Endothelial cell of umbilical vein (primary cell): Measurements from ENCODE around the gene C8G. TPM values are rescaled to one million over a fixed set of nuclear protein-coding genes. Genes with fewer than 3 reads are reported as not detected.

Experiments used
- BruUV-seq: library from RNA; stranded (reverse); fragments of 400-500 nt; replicated peaks from 2 replicates; lab custom pipeline; 2021; lab: Mats Ljungman, UMichigan
- CTCF ChIA-PET: fragments of 300-600, 350-600 bp; sonication (Branson Sonifier 250); formaldehyde crosslinking; loops from one replicate; lab custom pipeline; 2021; ENCODE audit warnings: antibody characterized with exemption, inconsistent platforms; lab: Charles Lee
- POLR2A ChIA-PET: fragments of 300-600, 350-600 bp; sonication (Branson Sonifier 250); formaldehyde crosslinking; loops from one replicate; lab custom pipeline; 2021; ENCODE audit warnings: antibody characterized with exemption, inconsistent platforms; lab: Charles Lee
- DNase-seq: peaks from one replicate; pipeline ENCODE4 v3.0.0-alpha.2; 2011; ENCODE audit warnings: low read depth, low spot score
- FAIRE-seq: peaks from 2 replicates; lab custom pipeline; 2011; peaks lifted over from hg19 to GRCh38; lab: Jason Lieb, UNC
- H2AFZ ChIP-seq: 2 replicates; pipeline ENCODE4 v1.6.0; 2012; ENCODE audit warnings: low read depth, low read length, control low read depth, inconsistent platforms
- H3K27ac ChIP-seq: 2 replicates; pipeline ENCODE4 v1.5.1; 2011; ENCODE audit warnings: low read depth, mild to moderate bottlenecking, control low read depth, low read length, moderate library complexity; ENCODE audit not compliant: insufficient read depth
- H3K27me3 ChIP-seq, 2 experiments: 2 replicates each; pipeline versions ENCODE4 v1.6.0 to v1.6.1; 2011; ENCODE audit warnings: low read length in 2 of 2, mixed read lengths in 1 of 2; ENCODE audit not compliant: control insufficient read depth in 2 of 2, insufficient read depth in 2 of 2
- H3K36me3 ChIP-seq, 2 experiments: 2 replicates in 1 of 2; 3 replicates in 1 of 2; pipeline ENCODE4 v1.5.1; 2011; ENCODE audit warnings: low read length in 2 of 2, mild to moderate bottlenecking in 1 of 2, moderate library complexity in 1 of 2; ENCODE audit not compliant: control insufficient read depth in 2 of 2, insufficient read depth in 2 of 2; ENCODE audit errors: extremely low read depth in 1 of 2
- H3K4me1 ChIP-seq: 3 replicates; pipeline ENCODE4 v1.5.1; 2011; ENCODE audit warnings: mild to moderate bottlenecking, low read length; ENCODE audit not compliant: control insufficient read depth, insufficient read depth; ENCODE audit errors: extremely low read depth
- H3K4me2 ChIP-seq: 2 replicates; pipeline ENCODE4 v1.6.1; 2011; ENCODE audit warnings: low read length, control low read depth, mixed read lengths; ENCODE audit not compliant: insufficient read depth
- H3K4me3 ChIP-seq, 3 experiments: fragments of 200-600 bp in 1 of 3; sonication (generic), shearing (Covaris generic) in 1 of 3; replicated peaks in 1 of 3; 2 replicates each; pipeline ENCODE4 v1.5.1; 2011 to 2016; ENCODE audit warnings: control low read depth in 3 of 3, low read length in 3 of 3, mild to moderate bottlenecking in 2 of 3, inconsistent platforms in 1 of 3, low read depth in 1 of 3, moderate library complexity in 1 of 3; ENCODE audit not compliant: insufficient read depth in 1 of 3
- H3K79me2 ChIP-seq: 2 replicates; pipeline ENCODE4 v1.6.0; 2012; ENCODE audit warnings: low read length, inconsistent platforms; ENCODE audit not compliant: control insufficient read depth, insufficient read depth
- H3K9ac ChIP-seq: replicated peaks from 2 replicates; pipeline ENCODE3; 2011; ENCODE audit warnings: low read length, control low read depth; ENCODE audit not compliant: insufficient read depth; ENCODE audit errors: extremely low read depth
- H3K9me1 ChIP-seq: replicated peaks from 3 replicates; pipeline ENCODE4 v1.6.0; 2011; ENCODE audit warnings: mild to moderate bottlenecking, low read length; ENCODE audit not compliant: control insufficient read depth, insufficient read depth; ENCODE audit errors: extremely low read depth
- H3K9me3 ChIP-seq: replicated peaks from 2 replicates; pipeline ENCODE4 v1.5.1; 2012; ENCODE audit warnings: low read length, inconsistent platforms; ENCODE audit not compliant: control insufficient read depth, insufficient read depth
- H4K20me1 ChIP-seq: replicated peaks from 2 replicates; pipeline ENCODE3; 2011; ENCODE audit warnings: mild to moderate bottlenecking, low read length; ENCODE audit not compliant: control insufficient read depth, insufficient read depth; ENCODE audit errors: extremely low read depth
- CTCF ChIP-seq, 2 donors: IDR thresholded peaks; 1 replicate in 1 of 2; 2 replicates in 1 of 2; pipeline ENCODE4 v1.5.1; 2011; ENCODE audit warnings: low read length in 2 of 2, mild to moderate bottlenecking in 2 of 2, moderate library complexity in 2 of 2, control low read depth in 1 of 2, inconsistent platforms in 1 of 2, low read depth in 1 of 2; ENCODE audit not compliant: insufficient read depth in 1 of 2; ENCODE audit errors: extremely low read depth in 1 of 2
- EZH2 ChIP-seq: IDR thresholded peaks from 2 replicates; pipeline ENCODE4 v1.6.1; 2012; ENCODE audit warnings: borderline replicate concordance, low read depth, mild to moderate bottlenecking, moderate library complexity, low read length, inconsistent platforms; ENCODE audit not compliant: severe bottlenecking
- FOS ChIP-seq: IDR thresholded peaks from 2 replicates; pipeline ENCODE4 v1.6.1; 2011; ENCODE audit warnings: mild to moderate bottlenecking, low read length, moderate library complexity, borderline replicate concordance; ENCODE audit not compliant: insufficient read depth
- GATA2 ChIP-seq: IDR thresholded peaks from 2 replicates; pipeline ENCODE4 v1.7.0; 2011; ENCODE audit warnings: low read depth, mild to moderate bottlenecking, moderate library complexity, mixed read lengths, low read length; ENCODE audit not compliant: insufficient read length, insufficient read depth
- JUN ChIP-seq: IDR thresholded peaks from 2 replicates; pipeline ENCODE4 v1.6.1; 2011; ENCODE audit warnings: borderline replicate concordance, low read depth; ENCODE audit not compliant: insufficient read length, insufficient read depth
- MAX ChIP-seq: IDR thresholded peaks from 2 replicates; pipeline ENCODE4 v1.6.1; 2011; ENCODE audit not compliant: insufficient read depth, insufficient read length
- MYC ChIP-seq: IDR thresholded peaks from one replicate; pipeline ENCODE4 v1.6.1; 2011; ENCODE audit warnings: mild to moderate bottlenecking, low read depth, low read length
- POLR2A ChIP-seq: IDR thresholded peaks from 2 replicates; pipeline ENCODE4 v1.6.1; 2012; ENCODE audit warnings: low read depth, mild to moderate bottlenecking, control low read depth, low read length
- POLR2AphosphoS5 ChIP-seq: IDR thresholded peaks from 2 replicates; pipeline ENCODE4 v1.6.1; 2012; ENCODE audit warnings: low read depth, mild to moderate bottlenecking, control low read depth, low read length, moderate library complexity; ENCODE audit not compliant: insufficient read depth
- dilution Hi-C: fragments of 300-500 bp; cut with MboI; formaldehyde crosslinking; loops from one replicate; pipeline ENCODE4 v1.15.0; 2019; ENCODE audit warnings: low sequenced_read_pairs; ENCODE audit not compliant: extremely low pct_ligation_motif_present
- intact Hi-C: fragments of 100-400 bp; cut with micrococcal nuclease; formaldehyde crosslinking; loops from one replicate; pipeline ENCODE4 v1.10.0; 2022
- polyA plus RNA-seq, 4 experiments: library from polyadenylated mRNA; depleted of rRNA in 3 of 4; stranded (reverse) in 3 of 4; unstranded in 1 of 4; fragments of >200 nt; gene quantifications; 2 replicates each; pipeline versions ENCODE4 v1.2.1 to v1.2.3, GENCODE V29; 2011 to 2012; ENCODE audit warnings: missing spikeins in 1 of 4
- total RNA-seq: library from RNA; stranded (reverse); gene quantifications from 2 replicates; pipeline ENCODE4 v1.2.3, GENCODE V29; 2021

Gene C8G
- total and polyA plus RNA-seq, 2 donors (not counting 3 experiments of a cell fraction or from before 2014, with no cell fraction given), result 0.47 to 1.9 TPM

- BruUV-seq, result no TSS peak
- H2AFZ ChIP-seq, result no peak overlapping the region
- no peaks in the 10 kb centered on the region for H3K9me3 ChIP-seq
- DNase-seq (no peak), FAIRE-seq (no peak)
- TF ChIP-seq MYC (no peak), CTCF (IDR thresholded peaks at IDR 0.05; ENCODE audit: extremely low read depth in 1 of 2, insufficient read depth in 1 of 2, low read depth in 1 of 2, low read length in 2 of 2) (no peak), POLR2A (no peak), POLR2AphosphoS5 (no peak), MAX (no peak), EZH2 (no peak), FOS (no peak), JUN (no peak), GATA2 (no peak)
- H3K79me2 ChIP-seq, result no peaks in the 10 kb centered on the region
- no peak overlapping the region for H3K4me2 ChIP-seq
- H3K4me3 ChIP-seq, result no peak overlapping the region
- ChIA-PET CTCF (interaction anchor here (1.3 kb wide), 1 partner anchor 60 kb away, joined by 3 read pairs; no protein-coding TSS in a partner anchor), POLR2A (no interaction called here)
- H3K9me1 ChIP-seq, result no peaks in the 10 kb centered on the region
- H3K36me3 ChIP-seq, result no peaks in the 10 kb centered on the region
- no peaks in the 10 kb centered on the region for H4K20me1 ChIP-seq
- intact Hi-C loops (no loop called here), dilution Hi-C loops (no loop called here)
- H3K9ac ChIP-seq, result no peak overlapping the region
- no peaks in the 10 kb centered on the region for H3K4me1 ChIP-seq
- no peaks in the 10 kb centered on the region for H3K27me3 ChIP-seq
- no peak overlapping the region for H3K27ac ChIP-seq
These were observed 24.7 kb downstream of the C8G start for GRCh38 chr9:136969774-136970173.
